RWPE2 (cell line): ENCODE data around the gene BATF3.

ENCODE experiments used
- ATAC-seq: fragments of 200-7000 bp; cut with Tn5 transposase; 3 replicates; pipeline ENCODE4 v1.9.1; 2021; ENCODE audit warnings: low read depth
- DNase-seq: peaks from one replicate; pipeline ENCODE4 v3.0.0-alpha.2; 2020; ENCODE audit warnings: low spot score
- H3K27ac ChIP-seq: fragments of 450-650 bp; 2 replicates; pipeline ENCODE4 v1.5.1; 2017; ENCODE audit warnings: mild to moderate bottlenecking; ENCODE audit not compliant: poor library complexity, severe bottlenecking
- H3K27me3 ChIP-seq: fragments of 250-450 bp; sonication (Bioruptor Pico); 2 replicates; pipeline ENCODE4 v1.5.1; 2021; ENCODE audit warnings: mild to moderate bottlenecking, moderate library complexity; ENCODE audit not compliant: insufficient read depth, poor library complexity, severe bottlenecking
- H3K36me3 ChIP-seq: fragments of 250-450 bp; sonication (Bioruptor Pico); 2 replicates; pipeline ENCODE4 v1.5.1; 2020; ENCODE audit warnings: low read depth, mild to moderate bottlenecking, moderate library complexity
- H3K4me1 ChIP-seq: fragments of 250-450 bp; sonication (Bioruptor Pico); 2 replicates; pipeline ENCODE4 v1.5.1; 2021; ENCODE audit warnings: mild to moderate bottlenecking, moderate library complexity; ENCODE audit not compliant: insufficient read depth, poor library complexity, severe bottlenecking
- H3K4me3 ChIP-seq: fragments of 250-450 bp; sonication (Bioruptor Pico); 2 replicates; pipeline ENCODE4 v1.5.1; 2021; ENCODE audit warnings: mild to moderate bottlenecking, moderate library complexity; ENCODE audit not compliant: severe bottlenecking
- H3K9me3 ChIP-seq: fragments of 250-450 bp; sonication (Bioruptor Pico); 2 replicates; pipeline ENCODE4 v1.5.1; 2021; ENCODE audit warnings: mild to moderate bottlenecking, moderate library complexity; ENCODE audit not compliant: severe bottlenecking
- CTCF ChIP-seq: fragments of 450-650 bp; IDR thresholded peaks from one replicate; pipeline ENCODE4 v1.5.1; 2017; ENCODE audit warnings: mild to moderate bottlenecking, moderate library complexity; ENCODE audit not compliant: poor library complexity, severe bottlenecking

BATF3 gene

GRCh38 chr1:212648431-212648830 is 51.2 kb downstream of the BATF3 start:
- Histone ChIP-seq H3K27ac (no peak overlapping the region), H3K9me3 (no peaks in the 10 kb centered on the region), H3K36me3 (no peaks in the 10 kb centered on the region), H3K27me3 (no peaks in the 10 kb centered on the region), H3K4me3 (no peak overlapping the region), H3K4me1 (no peaks in the 10 kb centered on the region)
- no peak for TF ChIP-seq CTCF
- DNase-seq (no peak), ATAC-seq (no peak)

GRCh38 chr1:212647004-212647403 is 52.6 kb downstream of the BATF3 start:
- ATAC-seq (no peak), DNase-seq (no peak)
- Histone ChIP-seq H3K4me1 (no peaks in the 10 kb centered on the region), H3K9me3 (no peaks in the 10 kb centered on the region), H3K27me3 (no peaks in the 10 kb centered on the region), H3K36me3 (no peaks in the 10 kb centered on the region), H3K4me3 (no peak overlapping the region), H3K27ac (no peak overlapping the region)
- TF ChIP-seq CTCF = no peak

GRCh38 chr1:212646588-212646987 is 53.1 kb downstream of the BATF3 start:
- Histone ChIP-seq H3K4me3 (no peak overlapping the region), H3K9me3 (no peaks in the 10 kb centered on the region), H3K36me3 (no peaks in the 10 kb centered on the region), H3K4me1 (no peaks in the 10 kb centered on the region), H3K27me3 (no peaks in the 10 kb centered on the region), H3K27ac (no peak overlapping the region)
- ATAC-seq = no peak
- DNase-seq = no peak
- no peak for TF ChIP-seq CTCF

- Histone ChIP-seq H3K9me3 (no peaks in the 10 kb centered on the region), H3K4me1 (no peaks in the 10 kb centered on the region), H3K36me3 (no peaks in the 10 kb centered on the region), H3K4me3 (no peak overlapping the region), H3K27me3 (no peaks in the 10 kb centered on the region), H3K27ac (no peak overlapping the region)
- no peak for TF ChIP-seq CTCF
- ATAC-seq (no peak), DNase-seq (no peak)
Measured at GRCh38 chr1:212645546-212646543, 53.8 kb downstream of the BATF3 start.

GRCh38 chr1:212644866-212645545 is 54.6 kb downstream of the BATF3 start:
- Histone ChIP-seq H3K9me3 (no peaks in the 10 kb centered on the region), H3K27me3 (no peaks in the 10 kb centered on the region), H3K27ac (no peak overlapping the region), H3K4me3 (no peak overlapping the region), H3K36me3 (no peaks in the 10 kb centered on the region), H3K4me1 (no peaks in the 10 kb centered on the region)
- ATAC-seq (no peak), DNase-seq (no peak)
- TF ChIP-seq CTCF = no peak
